ENCODE measurements around the gene UHMK1. TPM values are rescaled to one million over a fixed set of nuclear protein-coding genes. Genes with fewer than 3 reads are reported as not detected.
A peak's percentile ranks its signal among the peaks of the same experiment; 100 is the strongest.
"Not testable (repeated sequence)": the region's sequence is repeated elsewhere in the genome, so short reads cannot be mapped to it uniquely, and the experiment has no call there.

Gene UHMK1
- polyA plus RNA-seq, 3 donors = 31.9 to 44.2 (median 38.5) TPM

DNA sequence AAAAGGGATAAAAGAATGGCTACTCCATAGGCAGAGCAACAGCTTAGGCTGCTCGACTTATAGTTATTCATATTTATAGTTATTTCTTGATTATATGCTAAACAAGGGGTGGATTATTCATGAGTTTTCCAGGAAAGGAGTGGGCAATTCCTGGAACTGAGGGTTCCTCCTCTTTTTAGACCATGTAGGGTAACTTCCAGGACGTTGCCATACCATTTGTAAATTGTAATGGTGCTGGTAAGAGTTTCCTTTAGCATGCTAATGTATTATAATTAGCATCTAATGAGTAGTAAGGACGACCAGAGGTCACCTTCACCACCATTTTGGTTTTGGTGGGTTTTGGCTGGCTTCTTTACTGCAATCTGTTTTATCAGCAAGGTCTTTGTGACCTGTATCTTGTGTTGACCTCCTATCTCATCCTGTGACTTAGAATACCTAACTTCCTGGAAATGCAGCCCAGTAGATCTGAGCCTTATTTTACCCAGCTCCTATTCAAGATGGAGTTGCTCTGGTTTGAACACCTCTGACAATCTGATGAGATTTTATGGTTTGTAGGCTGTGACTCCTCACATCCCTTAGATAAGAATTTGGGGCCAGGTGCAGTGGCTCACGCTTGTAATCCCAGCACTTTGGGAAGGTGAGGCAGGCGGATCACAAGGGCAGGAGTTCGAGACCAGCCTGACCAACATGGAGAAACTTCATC, 1.9 kb upstream of the UHMK1 start:
- DNase-seq (ENCODE audit: extremely low read depth in 1 of 11, low read depth in 9 of 11, low spot score in 4 of 11) = not testable (repeated sequence)

DNA sequence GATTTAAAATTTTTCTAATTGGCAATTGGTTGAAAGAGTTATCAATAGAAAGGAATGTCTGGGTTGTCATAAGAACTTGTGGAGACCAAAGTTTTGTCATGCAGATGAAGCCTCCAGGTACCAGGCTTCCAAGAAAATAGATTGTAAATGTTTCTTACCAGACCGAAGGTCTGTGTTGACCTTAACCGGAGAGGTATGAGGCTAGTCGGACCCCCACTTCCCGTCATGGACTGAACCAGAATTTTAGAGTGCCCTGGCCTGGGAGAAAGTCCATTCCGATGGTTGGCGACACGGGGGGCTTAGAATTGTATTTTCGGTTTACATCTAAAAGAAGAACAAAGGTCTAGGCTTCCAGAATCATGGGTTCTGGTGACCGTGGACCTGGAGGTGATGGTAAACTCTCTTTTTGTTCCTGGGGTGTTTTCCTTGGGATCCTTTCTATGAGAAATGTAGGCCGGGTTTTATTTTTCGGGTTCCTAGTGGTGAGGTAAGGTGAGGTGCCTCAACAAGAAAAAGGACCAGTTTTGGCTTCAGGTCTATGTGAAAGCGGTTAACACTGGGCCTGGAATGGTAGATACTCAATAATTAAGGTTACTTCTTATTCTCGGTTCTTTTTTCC, 405 bp upstream of the UHMK1 start:
- peak in 1 of 11 donors; percentile 1 for DNase-seq (ENCODE audit: extremely low read depth in 1 of 11, low read depth in 9 of 11, low spot score in 4 of 11)

- DNase-seq (ENCODE audit: extremely low read depth in 1 of 11, low read depth in 9 of 11, low spot score in 4 of 11) = peak in 3 of 11 donors; percentile 4 to 17 (median 8)
Observed at GRCh38 chr1:162498496-162498810, 835 bp downstream of the UHMK1 start.

DNA sequence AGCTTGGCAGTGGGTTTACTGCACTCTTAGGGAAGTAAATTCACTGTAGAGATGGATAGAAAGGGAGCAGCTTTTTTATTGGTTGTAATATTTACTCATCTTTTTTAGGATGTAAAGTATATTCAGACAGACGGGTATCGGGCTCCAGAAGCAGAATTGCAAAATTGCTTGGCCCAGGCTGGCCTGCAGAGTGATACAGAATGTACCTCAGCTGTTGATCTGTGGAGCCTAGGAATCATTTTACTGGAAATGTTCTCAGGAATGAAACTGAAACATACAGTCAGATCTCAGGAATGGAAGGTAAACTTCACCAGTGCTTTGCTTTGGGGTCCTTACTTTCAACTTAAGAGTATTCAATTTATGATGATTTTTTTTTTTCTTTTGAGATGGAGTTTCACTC, 3.2 kb downstream of the UHMK1 start:
- DNase-seq (ENCODE audit: extremely low read depth in 1 of 11, low read depth in 9 of 11, low spot score in 4 of 11) = no peak

GRCh38 chr1:162502077-162502476, 4.5 kb downstream of the UHMK1 start:
- no peak for DNase-seq (ENCODE audit: extremely low read depth in 1 of 11, low read depth in 9 of 11, low spot score in 4 of 11)

GRCh38 chr1:162502928-162503327, 5.3 kb downstream of the UHMK1 start:
- DNase-seq (ENCODE audit: extremely low read depth in 1 of 11, low read depth in 9 of 11, low spot score in 4 of 11) = no peak

DNA sequence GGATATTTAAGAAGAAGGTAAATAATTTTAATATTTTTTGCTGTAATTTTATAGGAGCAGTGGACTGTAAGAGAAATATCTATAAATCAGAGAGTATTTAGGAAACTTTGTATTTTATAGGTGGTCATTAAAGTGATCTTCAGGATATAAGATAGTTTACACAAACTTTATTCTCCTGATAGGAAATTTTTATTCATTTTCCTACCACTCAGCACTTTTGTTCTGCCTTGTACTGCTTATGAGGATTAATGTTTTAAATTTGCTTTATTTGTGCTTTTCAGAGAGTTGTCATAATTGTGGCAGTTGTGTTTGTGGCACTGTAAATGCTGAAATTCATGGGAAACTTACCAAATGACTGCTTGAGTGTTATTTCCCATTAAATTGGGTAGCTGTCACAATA, 29.7 kb downstream of the UHMK1 start:
- no peak for DNase-seq (ENCODE audit: extremely low read depth in 1 of 11, low read depth in 9 of 11, low spot score in 4 of 11)

- DNase-seq (ENCODE audit: extremely low read depth in 1 of 11, low read depth in 9 of 11, low spot score in 4 of 11) = no peak
Observed at GRCh38 chr1:162530307-162530987, 32.8 kb downstream of the UHMK1 start.

DNA sequence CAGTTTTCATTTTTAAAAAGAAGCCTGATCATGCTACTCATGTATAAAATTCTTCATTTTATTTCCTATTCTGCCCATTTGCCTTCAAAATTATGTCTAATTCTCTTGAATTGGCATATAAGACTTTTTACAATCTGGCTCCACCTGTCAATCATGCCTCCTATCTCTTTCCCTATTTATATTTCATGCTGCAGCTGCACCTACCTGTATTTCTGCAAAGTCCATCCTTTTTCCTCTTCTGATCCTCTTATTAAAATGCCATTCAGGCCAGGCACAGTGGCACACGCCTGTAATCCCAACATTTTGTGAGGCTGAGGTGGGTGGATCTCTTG, 33.3 kb downstream of the UHMK1 start:
- no peak for DNase-seq (ENCODE audit: extremely low read depth in 1 of 11, low read depth in 9 of 11, low spot score in 4 of 11)

DNA sequence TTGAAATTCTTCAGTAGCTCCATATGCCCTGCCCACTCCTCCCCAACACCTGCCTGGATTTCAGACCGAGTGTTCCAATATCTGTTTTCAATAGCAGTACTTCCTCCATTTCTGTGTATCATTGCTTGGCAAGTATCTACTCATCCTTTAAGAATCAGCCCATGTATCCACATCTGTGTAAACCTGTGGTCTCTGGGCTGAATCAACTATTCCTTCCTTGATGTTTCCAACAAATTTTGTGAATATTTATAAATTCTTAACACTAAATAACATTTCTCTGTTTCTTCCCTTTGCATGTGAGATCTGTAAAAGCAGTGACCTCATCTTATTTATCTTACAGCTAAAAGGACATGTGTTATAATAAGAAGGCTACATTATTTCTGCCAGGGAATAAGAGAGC, 37.9 kb downstream of the UHMK1 start:
- no peak for DNase-seq (ENCODE audit: extremely low read depth in 1 of 11, low read depth in 9 of 11, low spot score in 4 of 11)

- DNase-seq (ENCODE audit: extremely low read depth in 1 of 11, low read depth in 9 of 11, low spot score in 4 of 11) = no peak
Observed at GRCh38 chr1:162536511-162536910, 38.9 kb downstream of the UHMK1 start.

GRCh38 chr1:162537216-162537615, 39.6 kb downstream of the UHMK1 start:
- no peak for DNase-seq (ENCODE audit: extremely low read depth in 1 of 11, low read depth in 9 of 11, low spot score in 4 of 11)

DNA sequence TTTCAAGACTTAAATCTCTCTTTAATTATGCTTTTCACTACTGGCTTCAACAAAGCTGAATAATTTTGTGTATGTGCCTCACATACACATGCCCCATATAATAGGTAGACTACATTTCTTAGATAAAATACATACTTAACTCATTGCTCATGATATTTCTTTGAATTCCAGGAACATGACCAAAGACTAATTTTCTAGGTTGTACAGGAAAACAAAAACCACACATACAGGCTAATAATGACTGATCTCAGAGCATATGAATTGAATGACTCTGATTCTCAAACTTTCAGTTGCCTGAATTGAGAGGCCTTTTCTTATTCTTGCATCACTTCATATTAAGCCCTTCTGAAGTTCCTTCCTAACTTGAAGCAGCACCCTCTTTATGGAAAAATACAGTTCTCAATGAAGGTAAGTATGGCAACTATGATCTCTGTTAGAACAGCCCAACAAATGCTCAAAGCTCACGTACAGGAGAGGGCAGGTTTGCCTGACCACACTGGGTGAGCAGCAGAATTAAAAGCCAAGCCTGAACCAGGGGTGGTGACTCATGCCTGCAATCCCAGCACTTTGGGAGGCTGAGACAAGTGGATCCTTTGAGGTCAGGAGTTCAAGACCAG, 41.3 kb downstream of the UHMK1 start:
- no peak for DNase-seq (ENCODE audit: extremely low read depth in 1 of 11, low read depth in 9 of 11, low spot score in 4 of 11)

DNA sequence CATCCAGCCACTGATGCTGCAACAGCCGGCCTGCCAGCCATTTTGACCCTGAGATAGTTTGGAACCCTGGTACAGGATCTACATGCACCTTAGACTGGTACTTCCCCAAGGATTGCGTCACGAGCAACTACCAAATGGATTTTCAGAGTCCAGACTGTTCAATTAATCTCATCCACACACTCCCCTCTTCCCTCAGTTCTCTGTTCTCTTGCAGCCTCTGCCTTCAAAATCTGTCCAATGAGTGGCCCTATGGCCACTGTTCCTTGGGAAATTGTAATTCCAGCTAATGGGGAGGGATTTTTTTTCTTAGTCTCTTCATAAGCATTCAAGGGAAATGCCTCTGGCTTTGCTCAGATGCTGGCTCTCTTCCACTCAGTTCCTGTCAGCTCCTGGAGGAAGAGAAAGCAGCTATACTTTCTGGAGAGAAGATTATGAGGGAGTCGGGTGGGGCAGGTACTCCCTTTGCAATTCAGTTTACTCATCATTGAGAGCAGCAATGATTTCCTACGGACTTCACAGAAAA, 44.1 kb downstream of the UHMK1 start:
- no peak for DNase-seq (ENCODE audit: extremely low read depth in 1 of 11, low read depth in 9 of 11, low spot score in 4 of 11)

- no peak for DNase-seq (ENCODE audit: extremely low read depth in 1 of 11, low read depth in 9 of 11, low spot score in 4 of 11)
Observed at GRCh38 chr1:162543228-162543627, 45.6 kb downstream of the UHMK1 start.

- DNase-seq (ENCODE audit: extremely low read depth in 1 of 11, low read depth in 9 of 11, low spot score in 4 of 11) = no peak
Observed at GRCh38 chr1:162548170-162548569, 50.6 kb downstream of the UHMK1 start.

GRCh38 chr1:162549001-162549400, 51.4 kb downstream of the UHMK1 start:
- DNase-seq (ENCODE audit: extremely low read depth in 1 of 11, low read depth in 9 of 11, low spot score in 4 of 11) = no peak

GRCh38 chr1:162550925-162551324, 53.3 kb downstream of the UHMK1 start:
- DNase-seq (ENCODE audit: extremely low read depth in 1 of 11, low read depth in 9 of 11, low spot score in 4 of 11) = no peak

DNA sequence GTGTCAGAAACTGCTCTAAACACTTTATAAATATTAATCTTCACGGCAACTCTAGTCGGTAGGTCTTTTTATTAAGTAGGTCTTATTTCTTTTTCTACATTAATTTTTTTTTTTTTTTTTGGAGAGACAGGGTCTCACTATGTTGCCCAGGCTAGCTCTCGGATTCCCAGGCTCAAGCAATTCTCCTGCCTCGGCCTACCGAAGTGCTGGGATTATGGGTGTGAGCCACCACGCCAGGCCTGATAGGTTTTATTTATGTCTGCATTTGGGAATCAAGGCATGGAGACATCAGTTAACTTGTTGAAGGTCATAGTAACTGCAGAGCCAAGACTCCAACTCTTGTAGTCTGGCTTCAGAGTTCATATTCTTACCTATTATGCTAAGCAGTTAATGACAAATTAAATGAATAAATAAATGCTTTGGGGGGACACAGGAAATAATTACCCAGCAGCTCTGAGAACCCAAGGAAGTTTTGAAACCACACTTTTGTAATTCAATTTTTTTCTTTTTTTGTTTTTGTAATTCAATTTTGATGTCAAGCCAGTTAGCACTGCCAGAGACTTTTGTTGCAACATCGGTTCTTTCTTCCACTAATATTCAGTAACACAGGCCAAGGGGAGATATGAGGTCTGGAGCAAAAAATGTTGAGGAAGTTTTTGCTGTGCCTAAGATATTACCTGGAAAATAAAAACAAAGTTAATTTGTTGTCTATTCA, 54.5 kb downstream of the UHMK1 start:
- DNase-seq (ENCODE audit: extremely low read depth in 1 of 11, low read depth in 9 of 11, low spot score in 4 of 11) = no peak

Data from renal cortex interstitium (tissue), 11 donors.